GM10266 (cell line): Measurements from ENCODE around the gene PDE7B.
"Not testable (repeated sequence)": the region's sequence is repeated elsewhere in the genome, so short reads cannot be mapped to it uniquely, and the experiment has no call there.

ENCODE experiments used
- DNase-seq: peaks from one replicate; pipeline ENCODE4 v3.0.0; 2012; ENCODE audit errors: extremely low spot score
- TF ChIP-seq, protein P1 (sequence below): IDR thresholded peaks from 2 replicates; pipeline ENCODE4 v1.5.1; 2012; ENCODE audit warnings: mild to moderate bottlenecking, low read depth; ENCODE audit not compliant: control insufficient read depth, insufficient read depth; ENCODE audit errors: missing control alignments

PDE7B gene

DNA sequence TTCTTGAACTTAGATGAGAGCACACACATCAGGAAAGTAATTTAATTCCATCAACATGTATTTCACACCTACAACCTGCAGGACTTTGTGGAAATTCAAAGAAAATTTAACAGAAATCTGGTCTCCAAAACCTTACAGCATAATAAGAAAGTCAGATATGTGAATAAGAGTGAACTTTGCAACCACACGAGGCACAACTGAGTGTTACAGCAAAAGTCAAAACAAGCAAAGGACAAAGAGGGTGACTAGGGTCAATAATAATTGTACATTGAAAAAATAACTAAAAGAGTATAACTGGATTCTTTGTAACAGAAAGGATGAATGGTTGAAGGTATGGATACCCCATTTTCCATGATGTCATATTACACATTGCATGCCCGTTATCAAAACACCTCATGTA is 284.8 kb downstream of the PDE7B start:
- no peak for DNase-seq
- TF ChIP-seq, protein P1, sequence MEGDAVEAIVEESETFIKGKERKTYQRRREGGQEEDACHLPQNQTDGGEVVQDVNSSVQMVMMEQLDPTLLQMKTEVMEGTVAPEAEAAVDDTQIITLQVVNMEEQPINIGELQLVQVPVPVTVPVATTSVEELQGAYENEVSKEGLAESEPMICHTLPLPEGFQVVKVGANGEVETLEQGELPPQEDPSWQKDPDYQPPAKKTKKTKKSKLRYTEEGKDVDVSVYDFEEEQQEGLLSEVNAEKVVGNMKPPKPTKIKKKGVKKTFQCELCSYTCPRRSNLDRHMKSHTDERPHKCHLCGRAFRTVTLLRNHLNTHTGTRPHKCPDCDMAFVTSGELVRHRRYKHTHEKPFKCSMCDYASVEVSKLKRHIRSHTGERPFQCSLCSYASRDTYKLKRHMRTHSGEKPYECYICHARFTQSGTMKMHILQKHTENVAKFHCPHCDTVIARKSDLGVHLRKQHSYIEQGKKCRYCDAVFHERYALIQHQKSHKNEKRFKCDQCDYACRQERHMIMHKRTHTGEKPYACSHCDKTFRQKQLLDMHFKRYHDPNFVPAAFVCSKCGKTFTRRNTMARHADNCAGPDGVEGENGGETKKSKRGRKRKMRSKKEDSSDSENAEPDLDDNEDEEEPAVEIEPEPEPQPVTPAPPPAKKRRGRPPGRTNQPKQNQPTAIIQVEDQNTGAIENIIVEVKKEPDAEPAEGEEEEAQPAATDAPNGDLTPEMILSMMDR: no peak

DNA sequence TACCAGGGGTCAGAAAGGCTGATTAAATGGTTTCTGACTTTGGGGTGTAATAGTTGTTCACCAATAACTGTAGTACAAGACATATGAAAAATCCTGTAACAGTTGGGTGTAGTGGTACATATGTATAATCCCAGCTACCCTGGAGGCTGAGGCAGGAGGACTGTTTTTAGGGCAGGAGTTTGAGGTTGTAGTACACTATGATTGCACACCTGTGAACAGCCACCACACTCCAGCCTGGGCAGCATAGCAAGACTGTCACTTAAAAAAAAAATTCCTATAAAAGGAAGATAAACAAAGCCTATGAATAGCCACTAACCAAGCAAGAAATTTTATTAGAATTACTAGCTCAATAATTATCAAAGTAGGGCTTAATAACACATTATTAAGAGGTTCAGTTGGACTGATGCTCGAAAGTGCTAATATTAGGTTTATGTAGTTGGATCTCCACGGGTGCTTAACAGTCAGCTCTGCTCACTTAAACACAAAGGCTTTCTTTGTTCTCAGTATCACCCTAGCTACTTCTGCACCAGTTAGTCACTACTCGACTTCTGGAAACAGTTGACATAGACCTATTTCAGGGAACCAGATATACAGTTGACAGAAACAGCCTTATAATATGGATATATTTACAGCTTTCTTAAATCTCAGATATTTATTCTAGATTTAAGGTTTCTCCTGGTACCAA is 285.6 kb downstream of the PDE7B start:
- DNase-seq: no peak

DNA sequence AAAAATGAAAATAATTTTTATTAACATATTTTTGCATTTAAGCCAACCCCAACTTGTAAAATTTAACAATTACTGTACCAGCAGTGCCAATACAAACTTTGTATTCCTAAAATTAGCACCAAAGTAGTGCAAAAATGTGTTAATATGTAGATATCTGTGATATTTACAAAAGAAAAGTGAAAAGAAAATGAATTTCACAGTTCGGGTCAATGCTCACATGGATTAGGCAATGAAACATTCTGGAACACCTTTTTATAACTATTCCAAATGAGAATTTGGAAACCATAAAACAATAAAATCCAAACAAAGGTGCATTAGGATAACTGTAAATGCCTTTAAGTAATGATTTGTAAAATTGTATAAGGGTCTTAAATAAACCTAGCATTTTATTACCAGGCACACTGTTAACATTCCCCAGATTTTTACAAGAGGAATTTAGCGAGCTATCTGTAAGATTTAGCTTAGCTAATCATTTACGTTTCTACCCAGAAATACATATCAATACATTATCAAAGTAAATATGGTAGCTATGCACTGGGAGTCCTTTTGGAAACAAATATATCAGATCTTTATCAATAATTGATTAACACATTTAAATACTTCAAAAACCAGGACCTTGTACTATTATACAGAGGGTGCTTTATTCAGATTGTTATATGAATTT is 286.4 kb downstream of the PDE7B start:
- TF ChIP-seq, protein P1: no peak

More for the DNA sequence above, 285.6 kb downstream of the PDE7B start:
- TF ChIP-seq, protein P1: no peak

DNA sequence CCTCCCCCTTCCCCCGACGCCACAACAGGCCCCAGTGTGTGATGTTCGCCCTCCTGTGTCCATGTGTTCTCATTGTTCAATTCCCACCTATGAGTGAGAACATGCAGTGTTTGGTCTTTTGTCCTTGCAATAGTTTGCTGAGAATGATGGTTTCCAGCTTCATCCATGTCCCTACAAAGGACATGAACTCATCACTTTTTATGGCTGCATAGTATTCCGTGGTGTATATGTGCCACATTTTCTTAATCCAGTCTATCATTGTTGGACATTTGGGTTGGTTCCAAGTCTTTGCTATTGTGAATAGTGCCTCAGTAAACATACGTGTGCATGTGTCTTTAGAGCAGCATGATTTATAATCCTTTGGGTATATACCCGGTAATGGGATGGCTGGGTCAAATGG is 287.6 kb downstream of the PDE7B start:
- not testable (repeated sequence) for DNase-seq

More for the DNA sequence above, 286.4 kb downstream of the PDE7B start:
- DNase-seq: no peak

DNA sequence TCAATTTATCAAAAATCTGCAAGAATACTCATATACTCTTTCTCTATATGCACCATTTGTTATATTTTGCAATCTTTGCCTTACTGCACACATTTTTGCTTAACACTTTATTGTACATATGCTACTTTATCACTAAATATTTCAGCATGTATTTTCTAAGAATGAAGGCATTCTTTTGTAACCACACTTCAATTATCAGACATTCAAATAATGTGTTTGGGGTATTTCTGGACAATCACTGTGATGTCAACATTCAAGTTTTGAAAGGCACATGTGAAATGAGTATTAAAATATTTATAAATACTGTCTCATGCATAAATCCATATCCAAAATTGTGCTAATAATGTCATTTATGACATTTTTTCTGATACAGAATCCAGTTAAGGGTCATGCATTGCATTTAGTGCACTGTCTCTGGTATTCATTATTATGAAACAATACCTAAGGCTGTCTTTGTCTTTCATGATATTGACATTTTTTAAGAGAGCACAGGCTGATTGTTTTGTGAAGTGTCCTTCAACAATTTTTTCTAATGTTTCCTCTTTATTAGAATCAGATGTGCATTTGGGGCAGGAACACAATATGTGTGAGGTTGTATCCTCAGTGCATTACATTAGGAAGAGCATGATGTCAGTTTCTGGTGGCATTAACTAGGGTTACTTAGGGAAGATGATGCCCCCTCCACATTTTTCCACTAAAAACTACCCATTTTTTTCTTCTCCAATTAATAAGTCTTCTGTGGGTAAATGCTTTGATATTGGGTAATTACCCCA is 292.9 kb downstream of the PDE7B start:
- TF ChIP-seq, protein P1: no peak

DNA sequence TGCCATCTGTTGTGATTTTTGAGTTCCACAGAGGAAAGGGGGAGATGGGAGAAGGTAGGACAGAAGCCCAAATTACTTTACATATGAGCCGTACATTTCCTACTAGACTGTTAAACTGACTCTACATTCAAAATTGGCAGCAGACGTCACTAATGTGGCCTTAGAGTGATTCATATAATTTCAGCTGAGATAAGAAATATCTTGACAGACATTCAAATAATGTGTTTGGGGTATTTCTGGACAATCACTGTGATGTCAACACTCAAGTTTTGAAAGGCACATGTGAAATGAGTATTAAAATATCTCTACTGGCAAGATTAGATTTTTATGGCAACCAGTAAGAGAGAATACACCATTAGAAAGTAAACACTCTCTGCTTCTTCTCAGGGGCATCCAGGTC is 294.6 kb downstream of the PDE7B start:
- no peak for DNase-seq
- TF ChIP-seq, protein P1: no peak

More for the DNA sequence above, 292.9 kb downstream of the PDE7B start:
- DNase-seq: no peak

DNA sequence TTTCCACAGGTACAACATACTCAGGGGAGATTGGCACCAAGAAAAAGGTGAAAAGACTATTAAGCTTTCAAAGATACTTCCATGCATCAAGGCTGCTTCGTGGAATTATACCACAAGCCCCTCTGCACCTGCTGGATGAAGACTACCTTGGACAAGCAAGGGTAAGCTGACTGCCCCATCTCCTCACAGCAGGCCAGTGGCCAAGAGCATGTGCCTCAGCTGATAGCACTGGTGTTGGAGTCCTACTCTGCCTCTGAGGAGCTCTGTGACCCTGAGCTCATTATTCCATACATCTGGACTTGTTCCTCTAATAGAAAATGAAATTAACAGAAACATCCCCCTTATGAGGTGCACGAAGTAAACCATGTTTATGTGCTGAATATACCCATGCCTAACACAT is 295.8 kb downstream of the PDE7B start:
- TF ChIP-seq, protein P1: no peak
- DNase-seq: no peak
